ENCODE data around the gene ZNF45. TPM values are rescaled to one million over a fixed set of nuclear protein-coding genes. Genes with fewer than 3 reads are reported as not detected.
A peak's percentile ranks its signal among the peaks of the same experiment; 100 is the strongest.

ZNF45 gene
- total RNA-seq, 1 experiment from 2014 or later, result 22.1 TPM

DNA sequence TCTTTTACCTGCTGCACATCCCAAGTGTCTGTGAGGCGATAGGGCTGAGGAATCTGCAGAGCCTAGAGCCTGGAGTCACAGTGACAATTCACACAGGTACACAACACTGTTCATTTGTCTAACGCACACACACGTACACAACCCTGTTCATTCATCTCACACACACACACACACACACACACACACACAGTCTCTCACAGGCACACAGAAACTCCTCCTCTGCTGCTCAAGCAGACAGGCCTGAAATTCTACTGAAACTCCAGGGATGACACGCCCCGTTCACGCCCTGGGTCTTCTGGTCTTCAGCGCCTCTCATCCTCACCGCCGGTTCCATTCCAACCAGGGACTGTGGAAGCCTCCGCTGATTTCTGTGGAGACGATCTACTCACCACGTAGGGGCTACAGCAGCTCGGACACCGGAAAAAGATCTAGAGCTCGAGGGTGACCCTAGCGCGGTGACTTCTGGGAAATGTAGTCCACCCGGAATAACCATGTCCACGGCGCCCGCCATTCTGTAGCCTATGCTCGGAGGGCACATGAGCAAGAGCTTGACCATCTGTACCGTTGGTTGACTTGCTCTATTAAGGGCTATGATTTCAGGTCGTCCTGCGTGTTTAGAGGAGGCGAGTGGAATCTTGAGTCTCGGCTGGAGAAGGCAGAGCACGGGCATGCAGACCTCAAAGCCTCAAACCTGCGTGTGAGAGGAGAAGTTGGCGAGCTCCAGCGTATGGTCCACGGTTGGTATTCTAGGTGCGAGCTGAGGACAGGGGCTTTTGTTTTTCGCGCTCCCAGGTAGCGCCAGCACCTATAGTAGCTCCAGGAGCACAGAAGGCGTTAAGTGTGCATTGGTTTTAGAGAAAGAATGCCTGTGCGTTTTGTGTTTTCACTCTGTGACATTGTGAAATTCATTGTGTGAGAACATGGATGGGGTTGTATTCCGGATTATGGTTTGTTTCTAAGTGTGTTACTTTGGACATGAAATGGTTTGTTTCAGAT is 33.4 kb downstream of the ZNF45 start:
- CTCF ChIA-PET, result no interaction called here
- peaks cover 3% of the 10 kb centered on the region for H3K9me3 ChIP-seq (ENCODE audit: low read depth, low read length, poor library complexity, severe bottlenecking)
- H3K27ac ChIP-seq (ENCODE audit: low read depth, low read length, poor library complexity, severe bottlenecking), result no peak overlapping the region
- peak overlapping the region; percentile 46 for H3K4me3 ChIP-seq (ENCODE audit: low read depth, low read length, poor library complexity, severe bottlenecking)
- intact Hi-C loops (cut with micrococcal nuclease; ENCODE audit: unreplicated experiment), result no loop called here
- BruUV-seq (replicated peaks), result TSS peak; percentile 70
- H3K4me1 ChIP-seq (ENCODE audit: insufficient read depth, low read length, poor library complexity, severe bottlenecking), result no peaks in the 10 kb centered on the region
- peak; percentile 76 for DNase-seq (ENCODE audit: low spot score)
- H3K27me3 ChIP-seq (replicated peaks; ENCODE audit: insufficient read depth, low read depth, low read length, poor library complexity), result no peaks in the 10 kb centered on the region
- TF ChIP-seq, protein P1, sequence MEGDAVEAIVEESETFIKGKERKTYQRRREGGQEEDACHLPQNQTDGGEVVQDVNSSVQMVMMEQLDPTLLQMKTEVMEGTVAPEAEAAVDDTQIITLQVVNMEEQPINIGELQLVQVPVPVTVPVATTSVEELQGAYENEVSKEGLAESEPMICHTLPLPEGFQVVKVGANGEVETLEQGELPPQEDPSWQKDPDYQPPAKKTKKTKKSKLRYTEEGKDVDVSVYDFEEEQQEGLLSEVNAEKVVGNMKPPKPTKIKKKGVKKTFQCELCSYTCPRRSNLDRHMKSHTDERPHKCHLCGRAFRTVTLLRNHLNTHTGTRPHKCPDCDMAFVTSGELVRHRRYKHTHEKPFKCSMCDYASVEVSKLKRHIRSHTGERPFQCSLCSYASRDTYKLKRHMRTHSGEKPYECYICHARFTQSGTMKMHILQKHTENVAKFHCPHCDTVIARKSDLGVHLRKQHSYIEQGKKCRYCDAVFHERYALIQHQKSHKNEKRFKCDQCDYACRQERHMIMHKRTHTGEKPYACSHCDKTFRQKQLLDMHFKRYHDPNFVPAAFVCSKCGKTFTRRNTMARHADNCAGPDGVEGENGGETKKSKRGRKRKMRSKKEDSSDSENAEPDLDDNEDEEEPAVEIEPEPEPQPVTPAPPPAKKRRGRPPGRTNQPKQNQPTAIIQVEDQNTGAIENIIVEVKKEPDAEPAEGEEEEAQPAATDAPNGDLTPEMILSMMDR (conservative IDR thresholded peaks at IDR 0.05; ENCODE audit: low read depth, low read length), result no peak
- TF ChIP-seq EZH2 (IDR thresholded peaks at IDR 0.05; ENCODE audit: borderline replicate concordance, low read depth, low read length, poor library complexity, severe bottlenecking), result no peak
- POLR2A ChIA-PET (ENCODE audit: low non-redundant PET), result no interaction called here
- no peaks in the 10 kb centered on the region for H3K36me3 ChIP-seq (ENCODE audit: insufficient read depth, low read length, poor library complexity, severe bottlenecking)

DNA sequence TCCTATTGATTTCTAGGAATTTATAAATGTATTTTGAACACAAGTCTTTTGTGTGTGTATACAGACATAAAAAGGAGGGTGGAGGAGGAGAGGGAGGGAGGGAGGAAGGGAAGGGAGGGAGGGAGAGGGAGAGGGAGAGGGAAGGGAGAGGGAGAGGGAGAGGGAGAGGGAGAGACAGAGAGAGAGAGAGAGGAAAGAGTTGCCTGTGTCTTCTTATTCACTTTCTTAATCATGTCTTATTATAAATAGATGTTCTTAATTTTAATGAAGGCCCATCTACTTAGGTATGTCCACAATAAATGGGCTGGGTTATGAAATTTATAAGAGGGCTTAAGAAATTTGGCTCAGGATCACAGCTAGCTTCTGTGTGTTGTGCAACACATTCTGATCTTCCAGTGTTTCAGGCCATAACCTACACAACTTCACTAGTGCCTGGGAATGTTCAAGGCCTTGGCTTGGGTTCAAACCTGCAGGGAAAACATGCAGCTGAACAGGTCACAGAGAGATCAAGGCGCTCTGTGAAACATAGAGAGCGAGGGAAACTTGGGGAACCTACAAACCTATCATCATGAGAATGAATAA is 39.3 kb downstream of the ZNF45 start:
- Histone ChIP-seq H3K36me3 (ENCODE audit: insufficient read depth, low read length, poor library complexity, severe bottlenecking) (no peaks in the 10 kb centered on the region), H3K9me3 (ENCODE audit: low read depth, low read length, poor library complexity, severe bottlenecking) (no peaks in the 10 kb centered on the region), H3K27ac (ENCODE audit: low read depth, low read length, poor library complexity, severe bottlenecking) (no peak overlapping the region), H3K27me3 (replicated peaks; ENCODE audit: insufficient read depth, low read depth, low read length, poor library complexity) (no peaks in the 10 kb centered on the region), H3K4me1 (ENCODE audit: insufficient read depth, low read length, poor library complexity, severe bottlenecking) (no peaks in the 10 kb centered on the region), H3K4me3 (ENCODE audit: low read depth, low read length, poor library complexity, severe bottlenecking) (no peak overlapping the region)
- no peak for DNase-seq (ENCODE audit: low spot score)
- intact Hi-C loops (cut with micrococcal nuclease; ENCODE audit: unreplicated experiment), result no loop called here
- TF ChIP-seq, protein P1 (conservative IDR thresholded peaks at IDR 0.05; ENCODE audit: low read depth, low read length), result no peak
- ChIA-PET POLR2A (ENCODE audit: low non-redundant PET) (no interaction called here), CTCF (no interaction called here)
- BruUV-seq (replicated peaks), result no TSS peak

DNA sequence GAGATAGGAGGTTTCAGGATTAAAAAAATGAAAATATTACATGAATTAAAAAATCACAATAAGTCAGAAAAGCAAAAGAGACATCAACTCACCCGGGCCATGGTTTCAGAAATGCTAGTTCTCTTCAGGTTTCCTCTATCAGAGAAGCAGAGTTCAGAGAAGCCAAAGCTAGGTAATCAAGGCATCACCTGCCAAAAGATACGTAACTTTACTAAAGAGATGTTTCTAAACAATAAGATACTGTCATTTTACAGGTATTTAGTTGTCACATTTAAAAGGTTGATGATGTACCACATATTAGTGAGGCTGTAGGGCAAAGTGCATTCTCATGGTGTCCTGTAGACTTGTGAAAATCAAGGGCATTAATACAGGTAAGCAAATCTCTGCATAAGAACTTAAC is 51.2 kb downstream of the ZNF45 start, which contains the start of gene ZNF404:
ZNF404 (minus strand) TSS at position 101 of the 400 bp plus-strand sequence.
- ChIA-PET CTCF (no interaction called here), POLR2A (ENCODE audit: low non-redundant PET) (no interaction called here)
- intact Hi-C loops (cut with micrococcal nuclease; ENCODE audit: unreplicated experiment), result no loop called here

More for the DNA sequence above, 51.2 kb downstream of the ZNF45 start, which contains the start of gene ZNF404:
- Histone ChIP-seq H3K4me3 (ENCODE audit: low read depth, low read length, poor library complexity, severe bottlenecking) (no peak within 1 kb of the TSS), H3K27me3 (replicated peaks; ENCODE audit: insufficient read depth, low read depth, low read length, poor library complexity) (no peaks in the 10 kb centered on the region), H3K9me3 (ENCODE audit: low read depth, low read length, poor library complexity, severe bottlenecking) (peaks cover 52% of the 10 kb centered on the region), H3K36me3 (ENCODE audit: insufficient read depth, low read length, poor library complexity, severe bottlenecking) (no peaks in the 10 kb centered on the region), H3K27ac (ENCODE audit: low read depth, low read length, poor library complexity, severe bottlenecking) (no peak within 1 kb of the TSS), H3K4me1 (ENCODE audit: insufficient read depth, low read length, poor library complexity, severe bottlenecking) (no peaks in the 10 kb centered on the region)
- no peak for TF ChIP-seq EZH2 (IDR thresholded peaks at IDR 0.05; ENCODE audit: borderline replicate concordance, low read depth, low read length, poor library complexity, severe bottlenecking)
- TF ChIP-seq, protein P1 (conservative IDR thresholded peaks at IDR 0.05; ENCODE audit: low read depth, low read length), result no peak
- DNase-seq (ENCODE audit: low spot score), result no peak
- BruUV-seq (replicated peaks), result no TSS peak

Measured in A673 (cell line).